Measurements from ENCODE around the gene DBNDD1.

Gene DBNDD1

GRCh38 chr16:90043526-90043925 lies 24.3 kb upstream of the DBNDD1 start:
- Mint-ChIP-seq H3K27me3 (peaks cover 67% of the 10 kb centered on the region), H3K36me3 (no peaks in the 10 kb centered on the region), H3K27ac (no peak overlapping the region), H3K9me3 (no peaks in the 10 kb centered on the region), H3K4me1 (peaks cover 9% of the 10 kb centered on the region), H3K4me3 (no peak overlapping the region)
- no peak for ATAC-seq

GRCh38 chr16:90042946-90043514 lies 23.8 kb upstream of the DBNDD1 start:
- Mint-ChIP-seq H3K9me3 (no peaks in the 10 kb centered on the region), H3K4me1 (peaks cover 9% of the 10 kb centered on the region), H3K27me3 (peaks cover 62% of the 10 kb centered on the region), H3K4me3 (no peak overlapping the region), H3K36me3 (no peaks in the 10 kb centered on the region), H3K27ac (no peak overlapping the region)
- ATAC-seq: no peak

DNA sequence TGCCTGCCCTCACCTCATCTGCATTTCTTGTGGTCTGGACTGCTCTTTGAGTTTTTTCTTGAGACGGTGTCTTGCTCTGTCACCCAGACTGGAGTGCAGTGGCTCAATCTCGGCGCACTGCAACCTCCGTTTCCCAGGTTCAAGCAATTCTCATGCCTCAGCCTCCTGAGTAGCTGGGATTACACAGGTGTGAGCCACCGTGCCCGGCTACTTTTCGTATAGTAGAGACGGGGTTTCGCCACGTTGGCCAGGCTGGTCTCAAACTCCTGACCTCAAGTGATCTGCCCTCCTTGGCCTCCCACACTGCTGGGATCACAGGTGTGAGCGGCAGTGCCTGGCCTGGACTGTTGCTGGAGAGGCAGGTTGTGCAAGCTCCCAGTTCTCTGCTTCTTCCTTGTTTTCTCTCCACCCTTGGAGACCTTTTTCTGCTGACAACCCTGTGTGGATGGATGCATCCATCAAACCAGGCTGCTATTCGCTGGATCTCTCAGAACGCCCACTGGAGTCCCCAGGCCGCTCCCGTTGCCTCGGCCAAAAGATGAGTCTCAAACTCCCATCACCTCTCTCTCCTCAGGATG lies 22.7 kb upstream of the DBNDD1 start:
- H3K4me1 Mint-ChIP-seq: peaks cover 8% of the 10 kb centered on the region
- peaks cover 60% of the 10 kb centered on the region for H3K27me3 Mint-ChIP-seq
- no peaks in the 10 kb centered on the region for H3K36me3 Mint-ChIP-seq
- no peak for ATAC-seq
- no peak overlapping the region for H3K4me3 Mint-ChIP-seq
- H3K27ac Mint-ChIP-seq: no peak overlapping the region
- H3K9me3 Mint-ChIP-seq: no peaks in the 10 kb centered on the region

- H3K27me3 Mint-ChIP-seq: peaks cover 45% of the 10 kb centered on the region
- no peaks in the 10 kb centered on the region for H3K9me3 Mint-ChIP-seq
- H3K4me1 Mint-ChIP-seq: no peaks in the 10 kb centered on the region
- peaks cover 1% of the 10 kb centered on the region for H3K36me3 Mint-ChIP-seq
- no peak overlapping the region for H3K27ac Mint-ChIP-seq
- no peak for ATAC-seq
- H3K4me3 Mint-ChIP-seq: no peak overlapping the region
Measured at GRCh38 chr16:90040152-90041023, 21.1 kb upstream of the DBNDD1 start.

GRCh38 chr16:90037276-90037675 lies 18.0 kb upstream of the DBNDD1 start:
- H3K4me3 Mint-ChIP-seq: no peak overlapping the region
- peaks cover 15% of the 10 kb centered on the region for H3K27me3 Mint-ChIP-seq
- H3K4me1 Mint-ChIP-seq: no peaks in the 10 kb centered on the region
- peaks cover 10% of the 10 kb centered on the region for H3K36me3 Mint-ChIP-seq
- no peaks in the 10 kb centered on the region for H3K9me3 Mint-ChIP-seq
- no peak overlapping the region for H3K27ac Mint-ChIP-seq
- ATAC-seq: no peak

GRCh38 chr16:90035902-90036301 lies 16.6 kb upstream of the DBNDD1 start:
- no peak for ATAC-seq
- peaks cover 23% of the 10 kb centered on the region for H3K36me3 Mint-ChIP-seq
- no peaks in the 10 kb centered on the region for H3K4me1 Mint-ChIP-seq
- H3K9me3 Mint-ChIP-seq: peaks cover 7% of the 10 kb centered on the region
- no peak overlapping the region for H3K4me3 Mint-ChIP-seq
- H3K27me3 Mint-ChIP-seq: peaks cover 18% of the 10 kb centered on the region
- H3K27ac Mint-ChIP-seq: no peak overlapping the region

DNA sequence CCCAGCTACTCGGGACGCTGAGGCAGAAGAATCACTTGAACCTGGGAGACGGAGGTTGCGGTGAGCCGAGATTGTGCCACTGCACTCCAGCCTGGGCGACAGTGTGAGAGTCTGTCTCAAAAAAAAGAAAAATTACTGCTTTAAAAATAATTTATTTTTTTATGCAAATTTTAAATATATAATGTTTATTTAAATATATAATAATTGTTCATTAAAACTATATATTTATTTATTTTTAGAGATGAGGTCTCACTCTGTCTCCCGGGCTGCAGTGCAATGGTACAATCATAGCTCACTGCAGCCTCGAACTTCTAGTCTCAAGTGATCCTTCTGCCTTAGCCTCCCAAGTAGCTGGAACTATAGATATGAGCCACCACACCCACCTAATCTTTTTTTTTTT lies 15.2 kb upstream of the DBNDD1 start:
- H3K36me3 Mint-ChIP-seq: peaks cover 23% of the 10 kb centered on the region
- H3K4me1 Mint-ChIP-seq: no peaks in the 10 kb centered on the region
- no peak for ATAC-seq

GRCh38 chr16:90033387-90033786 lies 14.1 kb upstream of the DBNDD1 start:
- peaks cover 7% of the 10 kb centered on the region for H3K9me3 Mint-ChIP-seq
- no peak for ATAC-seq

More for the DNA sequence above, 15.2 kb upstream of the DBNDD1 start:
- peaks cover 16% of the 10 kb centered on the region for H3K27me3 Mint-ChIP-seq
- H3K4me3 Mint-ChIP-seq: no peak overlapping the region
- no peak overlapping the region for H3K27ac Mint-ChIP-seq
- H3K9me3 Mint-ChIP-seq: peaks cover 7% of the 10 kb centered on the region

DNA sequence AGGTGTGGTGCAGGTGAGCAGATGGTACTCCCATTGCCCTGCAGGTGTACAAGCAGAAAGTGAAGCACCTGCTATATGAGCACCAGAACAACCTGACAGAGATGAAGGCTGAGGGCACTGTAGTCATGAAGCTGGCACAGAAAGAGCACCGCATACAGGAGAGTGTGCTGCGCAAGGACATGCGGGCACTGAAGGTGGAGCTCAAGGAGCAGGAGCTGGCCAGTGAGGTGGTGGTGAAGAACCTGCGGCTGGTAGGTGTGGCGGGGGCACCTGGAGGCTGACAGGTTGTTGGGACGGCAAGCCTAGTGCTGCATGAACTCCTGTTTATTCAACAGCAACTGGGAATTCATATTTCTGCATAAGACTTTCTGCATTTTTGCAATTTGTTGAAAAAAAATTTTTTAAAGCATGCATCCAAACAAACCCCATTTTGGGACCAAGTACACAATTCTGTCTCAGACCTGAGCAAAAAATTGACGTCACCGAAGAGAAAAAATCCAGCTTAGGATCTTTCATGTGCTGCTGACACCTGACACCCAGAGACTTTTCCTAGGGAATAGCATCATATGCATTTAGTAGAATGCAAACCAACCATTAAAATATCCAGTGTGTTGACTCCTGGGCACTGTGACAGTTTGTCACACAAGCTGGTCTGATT lies 13.5 kb upstream of the DBNDD1 start:
- Mint-ChIP-seq H3K9me3 (peaks cover 7% of the 10 kb centered on the region), H3K27ac (no peak overlapping the region), H3K27me3 (peaks cover 16% of the 10 kb centered on the region), H3K4me1 (no peaks in the 10 kb centered on the region), H3K4me3 (no peak overlapping the region), H3K36me3 (peaks cover 23% of the 10 kb centered on the region)
- ATAC-seq: no peak

More at GRCh38 chr16:90033387-90033786, 14.1 kb upstream of the DBNDD1 start:
- Mint-ChIP-seq H3K27me3 (peaks cover 16% of the 10 kb centered on the region), H3K36me3 (peaks cover 23% of the 10 kb centered on the region), H3K4me3 (no peak overlapping the region), H3K27ac (no peak overlapping the region), H3K4me1 (no peaks in the 10 kb centered on the region)

- Mint-ChIP-seq H3K9me3 (peaks cover 7% of the 10 kb centered on the region), H3K4me3 (peak overlapping the region; percentile 2), H3K27me3 (peaks cover 16% of the 10 kb centered on the region), H3K36me3 (peaks cover 23% of the 10 kb centered on the region), H3K27ac (no peak overlapping the region), H3K4me1 (no peaks in the 10 kb centered on the region)
- ATAC-seq: no peak
Measured at GRCh38 chr16:90031931-90032673, 12.8 kb upstream of the DBNDD1 start.

GRCh38 chr16:90031186-90031930 lies 12.1 kb upstream of the DBNDD1 start:
- Mint-ChIP-seq H3K27me3 (peaks cover 16% of the 10 kb centered on the region), H3K27ac (no peak overlapping the region), H3K4me3 (peak overlapping the region; percentile 2), H3K9me3 (peaks cover 7% of the 10 kb centered on the region), H3K4me1 (no peaks in the 10 kb centered on the region), H3K36me3 (peaks cover 23% of the 10 kb centered on the region)
- ATAC-seq: no peak

DNA sequence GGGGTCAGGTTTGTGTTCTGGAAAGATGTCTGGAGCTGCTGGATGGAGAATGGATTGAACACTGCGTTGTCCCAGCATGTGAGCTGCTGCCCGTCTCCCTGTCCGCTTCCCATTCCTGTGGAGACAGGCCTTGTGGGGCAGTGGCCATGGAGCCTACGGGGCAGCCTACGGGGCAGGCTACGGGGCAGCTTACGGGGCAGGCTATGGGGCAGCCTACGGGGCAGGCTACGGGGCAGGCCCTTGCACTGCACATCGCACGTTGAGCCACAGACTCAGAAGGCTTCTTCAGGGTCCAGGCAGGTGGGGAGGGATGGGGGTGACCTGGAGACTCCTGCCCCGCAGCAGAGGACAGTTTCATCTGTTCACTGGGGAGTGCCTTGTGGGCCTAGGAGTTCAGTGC lies 9.7 kb upstream of the DBNDD1 start:
- Mint-ChIP-seq H3K4me1 (no peaks in the 10 kb centered on the region), H3K27ac (no peak overlapping the region), H3K9me3 (peaks cover 7% of the 10 kb centered on the region), H3K4me3 (no peak overlapping the region), H3K36me3 (peaks cover 18% of the 10 kb centered on the region), H3K27me3 (peaks cover 16% of the 10 kb centered on the region)
- ATAC-seq: no peak

DNA sequence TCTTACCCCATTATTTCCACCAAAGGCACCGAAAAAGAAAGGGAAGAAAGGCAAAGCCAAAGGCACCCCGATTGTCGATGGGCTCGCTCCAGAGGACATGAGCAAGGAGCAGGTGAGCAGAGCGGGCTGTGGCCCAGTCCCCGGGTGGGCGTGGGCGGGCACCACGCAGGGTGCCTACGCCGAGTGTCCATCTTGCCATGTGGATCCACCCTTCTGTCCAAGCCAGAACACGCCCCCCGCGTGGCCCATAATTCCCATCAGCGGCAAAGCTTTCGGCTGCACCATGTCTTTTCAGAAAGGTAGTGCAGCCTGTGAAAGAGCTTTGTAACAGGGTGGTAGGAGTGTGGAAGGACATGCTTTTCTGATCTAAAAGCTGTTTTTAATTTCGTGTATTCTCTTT lies 8.4 kb upstream of the DBNDD1 start:
- H3K27me3 Mint-ChIP-seq: peaks cover 16% of the 10 kb centered on the region
- no peak overlapping the region for H3K27ac Mint-ChIP-seq
- no peak overlapping the region for H3K4me3 Mint-ChIP-seq
- H3K36me3 Mint-ChIP-seq: peaks cover 17% of the 10 kb centered on the region
- no peaks in the 10 kb centered on the region for H3K4me1 Mint-ChIP-seq
- ATAC-seq: no peak
- peaks cover 7% of the 10 kb centered on the region for H3K9me3 Mint-ChIP-seq

DNA sequence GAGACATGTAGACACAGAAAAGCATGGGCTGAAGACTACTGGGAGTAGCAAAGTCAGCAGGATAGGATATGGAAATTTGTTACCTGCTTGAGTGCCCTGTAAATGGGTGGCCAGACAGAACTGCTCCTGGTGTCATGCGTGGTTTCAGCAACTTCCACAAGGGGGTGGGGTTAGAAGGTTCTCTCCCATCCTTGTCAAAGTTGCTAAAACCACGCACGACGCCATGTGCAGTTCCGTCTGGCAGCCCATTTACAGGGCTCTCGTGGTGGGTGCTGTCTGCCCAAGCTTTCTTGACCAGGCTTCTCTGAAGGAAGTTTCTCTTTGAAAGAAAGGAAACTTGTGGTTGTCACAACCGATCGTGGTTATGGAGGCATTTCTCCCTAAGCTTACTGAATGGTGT lies 6.9 kb upstream of the DBNDD1 start:
- Mint-ChIP-seq H3K4me3 (no peak overlapping the region), H3K27me3 (peaks cover 4% of the 10 kb centered on the region), H3K27ac (no peak overlapping the region), H3K4me1 (peaks cover 7% of the 10 kb centered on the region), H3K36me3 (peaks cover 2% of the 10 kb centered on the region), H3K9me3 (no peaks in the 10 kb centered on the region)
- ATAC-seq: no peak

All from stimulated activated memory B cell treated with anti-CD40 and anti-IgM and Interleukin-4, amounts not matched to agents 10 μg/mL and 1 μg/mL and 100 μg/mL, for 72 hours (primary cell).